Kidney (tissue), 14 donors: ENCODE data around the gene PCDH15. TPM values are rescaled to one million over a fixed set of nuclear protein-coding genes. Genes with fewer than 3 reads are reported as not detected.

ENCODE experiments used
- DNase-seq, 5 donors: peaks; one replicate each; pipeline ENCODE4 v3.0.0-alpha.2; 2013 to 2020
- FAIRE-seq: peaks from 2 replicates; lab custom pipeline; 2012; peaks lifted over from hg19 to GRCh38; lab: Jason Lieb, UNC
- H3K27ac ChIP-seq, 2 donors: one replicate each; pipeline ENCODE4 v1.7.0; 2013; ENCODE audit warnings: low read depth in 2 of 2, low read length in 2 of 2, inconsistent platforms in 1 of 2
- H3K27me3 ChIP-seq: one replicate; pipeline ENCODE4 v1.7.1; 2013; ENCODE audit warnings: low read length, inconsistent platforms; ENCODE audit not compliant: control insufficient read depth, insufficient read depth
- H3K36me3 ChIP-seq, 3 donors: one replicate each; pipeline versions ENCODE4 v1.7.0 to v1.7.1; 2013; ENCODE audit warnings: low read length in 3 of 3, control low read depth in 1 of 3, inconsistent platforms in 1 of 3; ENCODE audit not compliant: insufficient read depth in 3 of 3, control insufficient read depth in 2 of 3
- H3K4me1 ChIP-seq, 3 donors: one replicate each; pipeline versions ENCODE4 v1.7.0 to v1.7.1; 2013; ENCODE audit warnings: low read length in 3 of 3, inconsistent platforms in 1 of 3, low read depth in 1 of 3; ENCODE audit not compliant: control insufficient read depth in 2 of 3, insufficient read depth in 2 of 3
- H3K4me3 ChIP-seq, 3 donors: one replicate each; pipeline versions ENCODE4 v1.7.0 to v1.8.1; 2013; ENCODE audit warnings: low read length in 3 of 3, control low read depth in 1 of 3, inconsistent platforms in 1 of 3
- H3K9ac ChIP-seq, 3 donors: one replicate each; pipeline versions ENCODE4 v1.7.0 to v1.7.1; 2013; ENCODE audit warnings: low read length in 3 of 3, control low read depth in 1 of 3, inconsistent platforms in 1 of 3
- H3K9me3 ChIP-seq, 3 donors: one replicate each; pipeline versions ENCODE4 v1.7.0 to v1.7.1; 2013; ENCODE audit warnings: low read length in 3 of 3, control low read depth in 1 of 3, inconsistent platforms in 1 of 3; ENCODE audit not compliant: control insufficient read depth in 2 of 3, insufficient read depth in 1 of 3
- CTCF ChIP-seq: IDR thresholded peaks from 3 replicates; pipeline ENCODE4 v1.5.1; 2012; ENCODE audit warnings: mild to moderate bottlenecking, moderate library complexity, borderline replicate concordance; ENCODE audit not compliant: insufficient read depth; ENCODE audit errors: extremely low read depth
- intact Hi-C: fragments of 100-400 bp; cut with DNase I; formaldehyde crosslinking; loops from one replicate; pipeline ENCODE4 v1.11.1; 2022
- polyA plus RNA-seq: library from polyadenylated mRNA; stranded (reverse); fragments of 350-450 nt; fragmentation: Illumina TruSeq; extraction: RNeasy Lipid Tissue Mini Kit (QIAGEN cat#74804); gene quantifications from one replicate; pipeline ENCODE4 v1.2.3, GENCODE V29; 2014; ENCODE audit warnings: low read depth, low replicate concordance; ENCODE audit not compliant: insufficient read depth
- total RNA-seq: library from RNA; stranded (reverse); fragmentation: NEBNext Ultra II Directional; extraction: Animal tissue kit (Norgen Biotek cat#: 25700); gene quantifications from one replicate; pipeline ENCODE4 v1.2.1, GENCODE V29; 2021
- donor health status: control.
- donor health status: control.
- donor health status: control.
- donor health status: control.
- donor health status: control.
- donor health status: DM: yes; HTN: yes; CAD: no.
- donor health status: Normal renal cell carcinoma (clear cell type).

PCDH15 gene
- total and polyA plus RNA-seq, 2 donors from 2014 or later: 1.5 TPM; not detected in 1

GRCh38 chr10:54026340-54026739, 774.7 kb downstream of the PCDH15 start:
- Histone ChIP-seq H3K4me3 (no peak overlapping the region), H3K27me3 (no peaks in the 10 kb centered on the region), H3K36me3 (no peaks in the 10 kb centered on the region), H3K9ac (no peak overlapping the region), H3K9me3 (no peaks in the 10 kb centered on the region), H3K4me1 (no peaks in the 10 kb centered on the region), H3K27ac (no peak overlapping the region)
- no peak for FAIRE-seq
- intact Hi-C loops: no loop called here
- TF ChIP-seq CTCF: no peak
- DNase-seq: no peak

GRCh38 chr10:54011117-54011516, 789.9 kb downstream of the PCDH15 start:
- Histone ChIP-seq H3K27me3 (no peaks in the 10 kb centered on the region), H3K4me3 (no peak overlapping the region), H3K9me3 (no peaks in the 10 kb centered on the region), H3K27ac (no peak overlapping the region), H3K9ac (no peak overlapping the region), H3K4me1 (no peaks in the 10 kb centered on the region), H3K36me3 (no peaks in the 10 kb centered on the region)
- intact Hi-C loops: no loop called here
- FAIRE-seq (no peak), DNase-seq (no peak)
- no peak for TF ChIP-seq CTCF

- intact Hi-C loops: no loop called here
- Histone ChIP-seq H3K4me1 (no peaks in the 10 kb centered on the region), H3K36me3 (no peaks in the 10 kb centered on the region), H3K4me3 (no peak overlapping the region), H3K27me3 (no peaks in the 10 kb centered on the region), H3K9ac (no peak overlapping the region), H3K27ac (no peak overlapping the region), H3K9me3 (no peaks in the 10 kb centered on the region)
- no peak for FAIRE-seq
- TF ChIP-seq CTCF: no peak
- no peak for DNase-seq
Observed at GRCh38 chr10:54010337-54010933, 790.6 kb downstream of the PCDH15 start.

- no peak overlapping the region for H3K9ac ChIP-seq
- H3K36me3 ChIP-seq: no peaks in the 10 kb centered on the region
- H3K27ac ChIP-seq: no peak overlapping the region
- no peak overlapping the region for H3K4me3 ChIP-seq
- DNase-seq (peak in 1 of 5 donors; percentile 37), FAIRE-seq (no peak)
- H3K4me1 ChIP-seq: no peaks in the 10 kb centered on the region
- no peaks in the 10 kb centered on the region for H3K9me3 ChIP-seq
- no peak for TF ChIP-seq CTCF
- intact Hi-C loops: no loop called here
- H3K27me3 ChIP-seq: no peaks in the 10 kb centered on the region
Observed at GRCh38 chr10:54009672-54010071, 791.4 kb downstream of the PCDH15 start.
